ENCODE results near the gene HSD11B2.

HSD11B2 gene

GRCh38 chr16:67406111-67406971 lies 24.6 kb upstream of the HSD11B2 start:
- Histone ChIP-seq H3F3A (ENCODE audit: insufficient read depth, low read length) (no peaks in the 10 kb centered on the region), H3K4me2 (ENCODE audit: low read length) (no peak overlapping the region), H3K9ac (ENCODE audit: low read length) (no peak overlapping the region), H3K4me1 (ENCODE audit: insufficient read depth, low read length, severe bottlenecking) (no peaks in the 10 kb centered on the region), H3K27ac (ENCODE audit: low read depth, low read length, poor library complexity, severe bottlenecking) (no peak overlapping the region), H3K36me3 (ENCODE audit: insufficient read depth, low read length) (no peaks in the 10 kb centered on the region), H3K27me3 (ENCODE audit: insufficient read depth, low read length) (no peaks in the 10 kb centered on the region; the same call in 1 of the 2 replicates), H2AFZ (ENCODE audit: low read length) (no peak overlapping the region), H3K9me3 (ENCODE audit: low read length) (no peaks in the 10 kb centered on the region), H3K9me2 (ENCODE audit: low read depth, low read length) (no peaks in the 10 kb centered on the region), H4K20me1 (ENCODE audit: insufficient read depth, low read length) (no peaks in the 10 kb centered on the region), H3K79me2 (ENCODE audit: insufficient read depth, low read length) (no peaks in the 10 kb centered on the region), H3K4me3 (ENCODE audit: low read depth, low read length, poor library complexity, severe bottlenecking) (no peak overlapping the region)
- TF ChIP-seq EZH2 (IDR thresholded peaks at IDR 0.05; ENCODE audit: borderline replicate concordance, low read length) (no peak), CTCF (IDR thresholded peaks at IDR 0.05; ENCODE audit: low read length) (no peak)

GRCh38 chr16:67407176-67407787 lies 23.6 kb upstream of the HSD11B2 start:
- no peaks in the 10 kb centered on the region for H3F3A ChIP-seq (ENCODE audit: insufficient read depth, low read length)
- no peaks in the 10 kb centered on the region for H3K36me3 ChIP-seq (ENCODE audit: insufficient read depth, low read length)
- no peak overlapping the region for H3K4me3 ChIP-seq (ENCODE audit: low read depth, low read length, poor library complexity, severe bottlenecking)
- no peak overlapping the region for H3K4me2 ChIP-seq (ENCODE audit: low read length)
- H3K79me2 ChIP-seq (ENCODE audit: insufficient read depth, low read length) = no peaks in the 10 kb centered on the region
- no peaks in the 10 kb centered on the region for H3K4me1 ChIP-seq (ENCODE audit: insufficient read depth, low read length, severe bottlenecking)
- H3K9me2 ChIP-seq (ENCODE audit: low read depth, low read length) = no peaks in the 10 kb centered on the region
- H2AFZ ChIP-seq (ENCODE audit: low read length) = no peak overlapping the region
- no peak overlapping the region for H3K9ac ChIP-seq (ENCODE audit: low read length)
- TF ChIP-seq CTCF (IDR thresholded peaks at IDR 0.05; ENCODE audit: low read length) = no peak
- TF ChIP-seq EZH2 (IDR thresholded peaks at IDR 0.05; ENCODE audit: borderline replicate concordance, low read length) = no peak
- no peaks in the 10 kb centered on the region; the same call in 1 of the 2 replicates for H3K27me3 ChIP-seq (ENCODE audit: insufficient read depth, low read length)
- no peaks in the 10 kb centered on the region for H3K9me3 ChIP-seq (ENCODE audit: low read length)
- no peak overlapping the region for H3K27ac ChIP-seq (ENCODE audit: low read depth, low read length, poor library complexity, severe bottlenecking)
- H4K20me1 ChIP-seq (ENCODE audit: insufficient read depth, low read length) = no peaks in the 10 kb centered on the region

- no peak overlapping the region for H3K9ac ChIP-seq (ENCODE audit: low read length)
- H4K20me1 ChIP-seq (ENCODE audit: insufficient read depth, low read length) = no peaks in the 10 kb centered on the region
- no peaks in the 10 kb centered on the region for H3K79me2 ChIP-seq (ENCODE audit: insufficient read depth, low read length)
- no peak for TF ChIP-seq EZH2 (IDR thresholded peaks at IDR 0.05; ENCODE audit: borderline replicate concordance, low read length)
- no peak for TF ChIP-seq CTCF (IDR thresholded peaks at IDR 0.05; ENCODE audit: low read length)
- H3K9me3 ChIP-seq (ENCODE audit: low read length) = no peaks in the 10 kb centered on the region
- no peak overlapping the region for H3K4me2 ChIP-seq (ENCODE audit: low read length)
- H3K9me2 ChIP-seq (ENCODE audit: low read depth, low read length) = no peaks in the 10 kb centered on the region
- H3K4me3 ChIP-seq (ENCODE audit: low read depth, low read length, poor library complexity, severe bottlenecking) = no peak overlapping the region
- H3K4me1 ChIP-seq (ENCODE audit: insufficient read depth, low read length, severe bottlenecking) = no peaks in the 10 kb centered on the region
- no peaks in the 10 kb centered on the region for H3K36me3 ChIP-seq (ENCODE audit: insufficient read depth, low read length)
- H3K27me3 ChIP-seq (ENCODE audit: insufficient read depth, low read length) = no peaks in the 10 kb centered on the region; the same call in 1 of the 2 replicates
- no peak overlapping the region for H2AFZ ChIP-seq (ENCODE audit: low read length)
- no peak overlapping the region for H3K27ac ChIP-seq (ENCODE audit: low read depth, low read length, poor library complexity, severe bottlenecking)
- no peaks in the 10 kb centered on the region for H3F3A ChIP-seq (ENCODE audit: insufficient read depth, low read length)
Measured at GRCh38 chr16:67407788-67408452, 23.0 kb upstream of the HSD11B2 start.
